OCI-LY7 (cell line): ENCODE results near the gene SNPH. TPM values are rescaled to one million over a fixed set of nuclear protein-coding genes. Genes with fewer than 3 reads are reported as not detected.
A peak's percentile ranks its signal among the peaks of the same experiment; 100 is the strongest.

ENCODE experiments used
- BruUV-seq: library from RNA; stranded (reverse); fragments of 400-500 nt; replicated peaks from 2 replicates; lab custom pipeline; 2021; lab: Mats Ljungman, UMichigan
- CTCF ChIA-PET: fragments of 300-600 bp; sonication (Branson Sonifier 250); formaldehyde crosslinking; loops from one replicate; lab custom pipeline; 2022; ENCODE audit warnings: antibody characterized with exemption; ENCODE audit not compliant: unreplicated experiment; lab: Charles Lee
- POLR2A ChIA-PET: fragments of 300-600 bp; sonication (Branson Sonifier 250); formaldehyde crosslinking; loops from one replicate; lab custom pipeline; 2022; ENCODE audit warnings: antibody characterized with exemption; lab: Charles Lee
- DNase-seq: peaks from one replicate; pipeline ENCODE4 v3.0.0-alpha.2; 2015; ENCODE audit warnings: low spot score
- H2AFZ ChIP-seq: fragments of 200-600 bp; sonication (generic), shearing (Covaris generic); 2 replicates; pipeline ENCODE4 v1.6.1; 2014; ENCODE audit warnings: mild to moderate bottlenecking, antibody characterized with exemption, low read length, moderate library complexity
- H3K27ac ChIP-seq: fragments of 200-600 bp; sonication (generic); 2 replicates; pipeline ENCODE4 v1.5.1; 2014; ENCODE audit warnings: mixed run types, low read depth, mild to moderate bottlenecking, moderate library complexity, low read length, inconsistent platforms; ENCODE audit not compliant: poor library complexity, severe bottlenecking
- H3K36me3 ChIP-seq: fragments of 200-600 bp; sonication (generic); 2 replicates; pipeline ENCODE4 v1.6.1; 2014; ENCODE audit warnings: mild to moderate bottlenecking, antibody characterized with exemption, low read length, moderate library complexity, mixed read lengths; ENCODE audit not compliant: insufficient read depth
- H3K4me1 ChIP-seq: fragments of 200-600 bp; sonication (generic); 2 replicates; pipeline ENCODE4 v1.5.1; 2014; ENCODE audit warnings: mild to moderate bottlenecking, low read length; ENCODE audit not compliant: insufficient read depth, poor library complexity, severe bottlenecking
- H3K4me2 ChIP-seq: fragments of 200-600 bp; sonication (generic); 2 replicates; pipeline ENCODE4 v1.6.1; 2014; ENCODE audit warnings: mild to moderate bottlenecking, low read length
- H3K4me3 ChIP-seq: fragments of 200-600 bp; sonication (generic); 2 replicates; pipeline ENCODE4 v1.5.1; 2014; ENCODE audit warnings: mild to moderate bottlenecking, low read depth, low read length; ENCODE audit not compliant: poor library complexity, severe bottlenecking
- H3K79me2 ChIP-seq: fragments of 200-600 bp; sonication (generic); 2 replicates; pipeline ENCODE4 v1.6.1; 2016; ENCODE audit warnings: low read depth, mild to moderate bottlenecking, low read length, moderate library complexity, mixed read lengths; ENCODE audit not compliant: insufficient read depth
- H3K9me2 ChIP-seq: fragments of 200-600 bp; sonication (generic); 2 replicates; pipeline ENCODE4 v1.6.1; 2016; ENCODE audit warnings: mild to moderate bottlenecking, low read length, mixed read lengths; ENCODE audit not compliant: insufficient read depth
- H3K9me3 ChIP-seq: fragments of 200-600 bp; sonication (generic); 2 replicates; pipeline ENCODE4 v1.6.1; 2014; ENCODE audit warnings: mild to moderate bottlenecking, mixed run types, low read length, mixed read lengths
- H4K20me1 ChIP-seq: fragments of 200-600 bp; sonication (generic); 2 replicates; pipeline ENCODE4 v1.6.1; 2014; ENCODE audit warnings: mild to moderate bottlenecking, antibody characterized with exemption, low read length, moderate library complexity, mixed read lengths; ENCODE audit not compliant: insufficient read depth
- EZH2phosphoT487 ChIP-seq: fragments of 200-600 bp; sonication (generic); IDR thresholded peaks from 2 replicates; pipeline ENCODE4 v1.6.1; 2018; ENCODE audit warnings: low read depth, borderline replicate concordance, mild to moderate bottlenecking, mixed run types, antibody characterized with exemption, low read length, moderate library complexity, mixed read lengths
- intact Hi-C: fragments of 100-400 bp; cut with micrococcal nuclease; formaldehyde crosslinking; loops from one replicate; pipeline ENCODE4 v1.10.0; 2022; ENCODE audit not compliant: unreplicated experiment
- total RNA-seq, 2 experiments: library from RNA; depleted of rRNA in 1 of 2; stranded (reverse); fragments of >200 nt in 1 of 2; shearing (Covaris generic) in 1 of 2; gene quantifications; 2 replicates each; pipeline ENCODE4 v1.2.3, GENCODE V29; 2014 to 2022
- TF ChIP-seq, protein P1 (sequence below): fragments of 200-600 bp; sonication (generic); conservative IDR thresholded peaks from 2 replicates; pipeline ENCODE4 v1.5.1; 2014; ENCODE audit warnings: mild to moderate bottlenecking, antibody characterized with exemption, low read length, moderate library complexity, mixed read lengths

Gene SNPH
- total RNA-seq, 2 experiments from 2014 or later, result not detected

DNA sequence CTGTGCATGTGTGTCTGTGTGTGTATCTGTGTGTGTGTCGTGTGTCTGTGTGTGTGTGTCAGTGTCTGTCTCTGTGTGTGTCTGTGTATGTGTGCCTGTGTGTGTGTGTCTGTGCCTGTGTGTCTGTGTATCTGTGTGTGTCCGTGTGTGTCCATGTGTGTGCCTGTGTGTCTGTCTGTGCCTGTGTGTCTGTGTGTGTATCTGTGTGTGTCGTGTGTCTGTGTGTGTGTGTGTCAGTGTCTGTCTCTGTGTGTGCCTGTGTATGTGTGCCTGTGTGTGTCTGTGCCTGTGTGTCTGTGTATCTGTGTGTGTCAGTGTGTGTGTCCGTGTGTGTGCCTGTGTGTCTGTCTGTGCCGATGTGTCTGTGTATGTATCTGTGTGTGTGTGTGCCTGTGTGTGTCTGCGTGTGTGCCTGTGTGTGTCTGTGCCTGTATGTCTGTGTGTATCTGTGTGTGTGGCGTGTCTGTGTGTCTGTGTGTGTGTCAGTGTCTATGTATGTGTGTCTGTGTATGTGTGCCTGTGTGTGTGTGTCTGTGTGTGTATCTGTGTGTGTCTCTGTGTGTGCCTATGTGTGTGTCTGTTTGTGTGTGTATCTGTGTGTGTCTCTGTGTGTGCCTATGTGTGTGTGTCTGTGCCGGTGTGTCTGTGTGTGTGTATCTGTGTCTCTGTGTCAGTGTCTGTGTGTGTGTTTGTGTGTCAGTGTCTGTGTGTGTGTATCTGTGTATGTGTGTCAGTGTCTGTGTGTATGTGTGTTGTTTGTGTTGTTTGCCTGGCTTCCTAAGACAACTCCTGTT is 11.6 kb downstream of the SNPH start:
- H2AFZ ChIP-seq, result no peak overlapping the region

DNA sequence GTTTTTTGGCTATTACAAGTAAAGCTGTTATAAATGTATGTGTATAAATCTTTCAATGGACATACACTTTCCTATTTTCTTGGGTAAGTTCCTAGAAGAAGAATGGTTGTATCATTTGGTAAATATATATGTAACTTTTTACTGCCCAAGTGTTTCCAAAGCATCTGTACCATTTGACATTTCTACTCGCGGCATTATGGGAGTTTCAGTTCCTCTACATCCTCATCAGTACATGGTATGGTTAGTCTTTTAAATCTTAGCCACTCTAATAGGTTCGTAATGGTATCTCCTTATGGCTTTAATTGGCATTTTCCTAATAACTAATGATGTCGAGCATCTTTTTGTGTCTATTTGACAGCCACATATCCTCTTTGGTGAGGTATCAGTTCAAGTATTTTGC is 12.9 kb downstream of the SNPH start:
- intact Hi-C loops, result no loop called here
- no peaks in the 10 kb centered on the region for H3K4me1 ChIP-seq
- CTCF ChIA-PET, result no interaction called here
- peak; percentile 16 for DNase-seq
- no peaks in the 10 kb centered on the region for H4K20me1 ChIP-seq
- POLR2A ChIA-PET, result no interaction called here
- H3K9me2 ChIP-seq, result no peaks in the 10 kb centered on the region
- TF ChIP-seq EZH2phosphoT487, result no peak
- TF ChIP-seq, protein P1, sequence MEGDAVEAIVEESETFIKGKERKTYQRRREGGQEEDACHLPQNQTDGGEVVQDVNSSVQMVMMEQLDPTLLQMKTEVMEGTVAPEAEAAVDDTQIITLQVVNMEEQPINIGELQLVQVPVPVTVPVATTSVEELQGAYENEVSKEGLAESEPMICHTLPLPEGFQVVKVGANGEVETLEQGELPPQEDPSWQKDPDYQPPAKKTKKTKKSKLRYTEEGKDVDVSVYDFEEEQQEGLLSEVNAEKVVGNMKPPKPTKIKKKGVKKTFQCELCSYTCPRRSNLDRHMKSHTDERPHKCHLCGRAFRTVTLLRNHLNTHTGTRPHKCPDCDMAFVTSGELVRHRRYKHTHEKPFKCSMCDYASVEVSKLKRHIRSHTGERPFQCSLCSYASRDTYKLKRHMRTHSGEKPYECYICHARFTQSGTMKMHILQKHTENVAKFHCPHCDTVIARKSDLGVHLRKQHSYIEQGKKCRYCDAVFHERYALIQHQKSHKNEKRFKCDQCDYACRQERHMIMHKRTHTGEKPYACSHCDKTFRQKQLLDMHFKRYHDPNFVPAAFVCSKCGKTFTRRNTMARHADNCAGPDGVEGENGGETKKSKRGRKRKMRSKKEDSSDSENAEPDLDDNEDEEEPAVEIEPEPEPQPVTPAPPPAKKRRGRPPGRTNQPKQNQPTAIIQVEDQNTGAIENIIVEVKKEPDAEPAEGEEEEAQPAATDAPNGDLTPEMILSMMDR, result no peak
- no peak overlapping the region for H3K4me2 ChIP-seq
- H3K36me3 ChIP-seq, result no peaks in the 10 kb centered on the region
- H2AFZ ChIP-seq, result no peak overlapping the region
- H3K4me3 ChIP-seq, result no peak overlapping the region
- no TSS peak for BruUV-seq
- no peaks in the 10 kb centered on the region for H3K79me2 ChIP-seq
- H3K9me3 ChIP-seq, result no peaks in the 10 kb centered on the region
- no peak overlapping the region for H3K27ac ChIP-seq

More for the DNA sequence above, 11.6 kb downstream of the SNPH start:
- no peak for DNase-seq
- Histone ChIP-seq H3K4me1 (no peaks in the 10 kb centered on the region), H3K4me2 (no peak overlapping the region), H3K4me3 (no peak overlapping the region), H3K9me3 (no peaks in the 10 kb centered on the region), H3K79me2 (no peaks in the 10 kb centered on the region), H3K36me3 (no peaks in the 10 kb centered on the region), H3K27ac (no peak overlapping the region), H4K20me1 (no peaks in the 10 kb centered on the region), H3K9me2 (no peaks in the 10 kb centered on the region)
- CTCF ChIA-PET, result no interaction called here
- no peak for TF ChIP-seq EZH2phosphoT487
- TF ChIP-seq, protein P1, result no peak
- BruUV-seq, result no TSS peak
- POLR2A ChIA-PET, result no interaction called here
- intact Hi-C loops, result no loop called here
